ENCODE results near the gene TPRG1L.

The TPRG1L gene

GRCh38 chr1:3658231-3658615, 33.4 kb downstream of the TPRG1L start:
- DNase-seq, result no peak
- H3K9me3 ChIP-seq (ENCODE audit: insufficient read depth, low read length, severe bottlenecking), result no peaks in the 10 kb centered on the region
- no peaks in the 10 kb centered on the region for H3K27me3 ChIP-seq (ENCODE audit: insufficient read depth, low read length, poor library complexity)
- no peak overlapping the region for H3K9ac ChIP-seq (ENCODE audit: low read depth, low read length)
- no peak overlapping the region for H3K4me2 ChIP-seq (ENCODE audit: insufficient read depth, low read length)
- H4K20me1 ChIP-seq (ENCODE audit: insufficient read depth, low read length), result peaks cover 42% of the 10 kb centered on the region
- H3K27ac ChIP-seq (ENCODE audit: low read length), result no peak overlapping the region
- no peak overlapping the region for H3K4me3 ChIP-seq (ENCODE audit: low read depth in 1 of 2, low read length in 2 of 2)
- no peak overlapping the region for H2AFZ ChIP-seq (ENCODE audit: low read depth, low read length)
- peaks cover 10% of the 10 kb centered on the region for H3K4me1 ChIP-seq (ENCODE audit: insufficient read depth, low read length)
- no peak for ATAC-seq (ENCODE audit: insufficient read depth, low read depth)
- H3K36me3 ChIP-seq (ENCODE audit: insufficient read depth, low read length), result peaks cover 5% of the 10 kb centered on the region; the same call in 1 of the 2 replicates
- TF ChIP-seq, protein P1, sequence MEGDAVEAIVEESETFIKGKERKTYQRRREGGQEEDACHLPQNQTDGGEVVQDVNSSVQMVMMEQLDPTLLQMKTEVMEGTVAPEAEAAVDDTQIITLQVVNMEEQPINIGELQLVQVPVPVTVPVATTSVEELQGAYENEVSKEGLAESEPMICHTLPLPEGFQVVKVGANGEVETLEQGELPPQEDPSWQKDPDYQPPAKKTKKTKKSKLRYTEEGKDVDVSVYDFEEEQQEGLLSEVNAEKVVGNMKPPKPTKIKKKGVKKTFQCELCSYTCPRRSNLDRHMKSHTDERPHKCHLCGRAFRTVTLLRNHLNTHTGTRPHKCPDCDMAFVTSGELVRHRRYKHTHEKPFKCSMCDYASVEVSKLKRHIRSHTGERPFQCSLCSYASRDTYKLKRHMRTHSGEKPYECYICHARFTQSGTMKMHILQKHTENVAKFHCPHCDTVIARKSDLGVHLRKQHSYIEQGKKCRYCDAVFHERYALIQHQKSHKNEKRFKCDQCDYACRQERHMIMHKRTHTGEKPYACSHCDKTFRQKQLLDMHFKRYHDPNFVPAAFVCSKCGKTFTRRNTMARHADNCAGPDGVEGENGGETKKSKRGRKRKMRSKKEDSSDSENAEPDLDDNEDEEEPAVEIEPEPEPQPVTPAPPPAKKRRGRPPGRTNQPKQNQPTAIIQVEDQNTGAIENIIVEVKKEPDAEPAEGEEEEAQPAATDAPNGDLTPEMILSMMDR (IDR thresholded peaks at IDR 0.05; ENCODE audit: borderline replicate concordance, extremely low read depth, low read length, poor library complexity, severe bottlenecking), result no peak
- TF ChIP-seq EZH2 (IDR thresholded peaks at IDR 0.05; ENCODE audit: borderline replicate concordance, low read depth, low read length, severe bottlenecking), result no peak
- peaks cover 90% of the 10 kb centered on the region for H3K79me2 ChIP-seq (ENCODE audit: insufficient read depth, low read length)

- H3K9me3 ChIP-seq (ENCODE audit: insufficient read depth, low read length, severe bottlenecking), result no peaks in the 10 kb centered on the region
- peaks cover 89% of the 10 kb centered on the region for H3K79me2 ChIP-seq (ENCODE audit: insufficient read depth, low read length)
- peaks cover 47% of the 10 kb centered on the region for H4K20me1 ChIP-seq (ENCODE audit: insufficient read depth, low read length)
- H3K27ac ChIP-seq (ENCODE audit: low read length), result no peak overlapping the region
- TF ChIP-seq EZH2 (IDR thresholded peaks at IDR 0.05; ENCODE audit: borderline replicate concordance, low read depth, low read length, severe bottlenecking), result no peak
- TF ChIP-seq, protein P1 (IDR thresholded peaks at IDR 0.05; ENCODE audit: borderline replicate concordance, extremely low read depth, low read length, poor library complexity, severe bottlenecking), result no peak
- H3K4me1 ChIP-seq (ENCODE audit: insufficient read depth, low read length), result peaks cover 3% of the 10 kb centered on the region; the same call in 1 of the 2 replicates
- no peak overlapping the region for H3K4me3 ChIP-seq (ENCODE audit: low read depth in 1 of 2, low read length in 2 of 2)
- ATAC-seq (ENCODE audit: insufficient read depth, low read depth), result no peak
- no peak for DNase-seq
- no peak overlapping the region for H3K9ac ChIP-seq (ENCODE audit: low read depth, low read length)
- H3K27me3 ChIP-seq (ENCODE audit: insufficient read depth, low read length, poor library complexity), result no peaks in the 10 kb centered on the region
- peaks cover 5% of the 10 kb centered on the region; the same call in 1 of the 2 replicates for H3K36me3 ChIP-seq (ENCODE audit: insufficient read depth, low read length)
- H2AFZ ChIP-seq (ENCODE audit: low read depth, low read length), result no peak overlapping the region
- no peak overlapping the region for H3K4me2 ChIP-seq (ENCODE audit: insufficient read depth, low read length)
These were observed 34.3 kb downstream of the TPRG1L start for GRCh38 chr1:3659093-3659492.

DNA sequence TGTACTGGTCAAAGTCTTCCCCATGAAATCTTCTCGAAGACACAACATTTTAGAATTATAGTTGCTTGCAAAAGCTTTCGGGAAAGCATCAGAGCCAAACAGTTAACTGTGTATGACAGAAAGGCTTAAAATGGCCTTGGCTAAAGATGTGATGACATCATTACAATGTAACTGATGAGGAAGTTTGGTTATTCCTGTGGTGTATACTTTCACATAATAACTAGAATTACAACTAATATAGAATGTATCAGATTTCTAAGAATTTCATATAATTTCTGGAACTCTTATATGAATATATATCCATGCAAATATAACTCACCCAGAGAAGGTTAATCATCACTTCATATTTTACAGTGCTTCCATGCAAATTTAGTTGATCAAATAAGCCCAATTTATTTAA, 35.9 kb downstream of the TPRG1L start:
- Histone ChIP-seq H3K27ac (ENCODE audit: low read length) (no peak overlapping the region), H3K4me2 (ENCODE audit: insufficient read depth, low read length) (no peak overlapping the region), H3K36me3 (ENCODE audit: insufficient read depth, low read length) (peaks cover 5% of the 10 kb centered on the region; the same call in 1 of the 2 replicates), H3K9me3 (ENCODE audit: insufficient read depth, low read length, severe bottlenecking) (no peaks in the 10 kb centered on the region), H2AFZ (ENCODE audit: low read depth, low read length) (no peak overlapping the region), H3K27me3 (ENCODE audit: insufficient read depth, low read length, poor library complexity) (no peaks in the 10 kb centered on the region), H3K9ac (ENCODE audit: low read depth, low read length) (no peak overlapping the region), H3K79me2 (ENCODE audit: insufficient read depth, low read length) (peaks cover 88% of the 10 kb centered on the region), H4K20me1 (ENCODE audit: insufficient read depth, low read length) (peaks cover 53% of the 10 kb centered on the region), H3K4me1 (ENCODE audit: insufficient read depth, low read length) (no peaks in the 10 kb centered on the region), H3K4me3 (ENCODE audit: low read depth in 1 of 2, low read length in 2 of 2) (no peak overlapping the region)
- TF ChIP-seq, protein P1 (IDR thresholded peaks at IDR 0.05; ENCODE audit: borderline replicate concordance, extremely low read depth, low read length, poor library complexity, severe bottlenecking), result no peak
- no peak for TF ChIP-seq EZH2 (IDR thresholded peaks at IDR 0.05; ENCODE audit: borderline replicate concordance, low read depth, low read length, severe bottlenecking)
- no peak for ATAC-seq (ENCODE audit: insufficient read depth, low read depth)
- no peak for DNase-seq

- Histone ChIP-seq H2AFZ (ENCODE audit: low read depth, low read length) (no peak overlapping the region), H3K9me3 (ENCODE audit: insufficient read depth, low read length, severe bottlenecking) (no peaks in the 10 kb centered on the region), H3K36me3 (ENCODE audit: insufficient read depth, low read length) (peaks cover 5% of the 10 kb centered on the region; the same call in 1 of the 2 replicates), H3K4me1 (ENCODE audit: insufficient read depth, low read length) (no peaks in the 10 kb centered on the region), H3K9ac (ENCODE audit: low read depth, low read length) (no peak overlapping the region), H4K20me1 (ENCODE audit: insufficient read depth, low read length) (peaks cover 57% of the 10 kb centered on the region), H3K79me2 (ENCODE audit: insufficient read depth, low read length) (peaks cover 87% of the 10 kb centered on the region), H3K27me3 (ENCODE audit: insufficient read depth, low read length, poor library complexity) (no peaks in the 10 kb centered on the region), H3K27ac (ENCODE audit: low read length) (no peak overlapping the region), H3K4me2 (ENCODE audit: insufficient read depth, low read length) (no peak overlapping the region), H3K4me3 (ENCODE audit: low read depth in 1 of 2, low read length in 2 of 2) (no peak overlapping the region)
- DNase-seq (no peak), ATAC-seq (ENCODE audit: insufficient read depth, low read depth) (no peak)
- TF ChIP-seq EZH2 (IDR thresholded peaks at IDR 0.05; ENCODE audit: borderline replicate concordance, low read depth, low read length, severe bottlenecking), result no peak
- TF ChIP-seq, protein P1 (IDR thresholded peaks at IDR 0.05; ENCODE audit: borderline replicate concordance, extremely low read depth, low read length, poor library complexity, severe bottlenecking), result no peak
These were observed 36.8 kb downstream of the TPRG1L start for GRCh38 chr1:3661631-3662030.

All from DND-41 (cell line).